HG02840 (cell line): ENCODE measurements around the gene TSPAN6.
A peak's percentile ranks its signal among the peaks of the same experiment; 100 is the strongest.

Experiments
- ATAC-seq: cut with Tn5 transposase; IDR thresholded peaks from one replicate; pipeline ENCODE4 v1.9.1; 2021; ENCODE audit warnings: mild to moderate bottlenecking, moderate library complexity, moderate number of reproducible peaks; ENCODE audit not compliant: unreplicated experiment, low FRiP score

The TSPAN6 gene

DNA sequence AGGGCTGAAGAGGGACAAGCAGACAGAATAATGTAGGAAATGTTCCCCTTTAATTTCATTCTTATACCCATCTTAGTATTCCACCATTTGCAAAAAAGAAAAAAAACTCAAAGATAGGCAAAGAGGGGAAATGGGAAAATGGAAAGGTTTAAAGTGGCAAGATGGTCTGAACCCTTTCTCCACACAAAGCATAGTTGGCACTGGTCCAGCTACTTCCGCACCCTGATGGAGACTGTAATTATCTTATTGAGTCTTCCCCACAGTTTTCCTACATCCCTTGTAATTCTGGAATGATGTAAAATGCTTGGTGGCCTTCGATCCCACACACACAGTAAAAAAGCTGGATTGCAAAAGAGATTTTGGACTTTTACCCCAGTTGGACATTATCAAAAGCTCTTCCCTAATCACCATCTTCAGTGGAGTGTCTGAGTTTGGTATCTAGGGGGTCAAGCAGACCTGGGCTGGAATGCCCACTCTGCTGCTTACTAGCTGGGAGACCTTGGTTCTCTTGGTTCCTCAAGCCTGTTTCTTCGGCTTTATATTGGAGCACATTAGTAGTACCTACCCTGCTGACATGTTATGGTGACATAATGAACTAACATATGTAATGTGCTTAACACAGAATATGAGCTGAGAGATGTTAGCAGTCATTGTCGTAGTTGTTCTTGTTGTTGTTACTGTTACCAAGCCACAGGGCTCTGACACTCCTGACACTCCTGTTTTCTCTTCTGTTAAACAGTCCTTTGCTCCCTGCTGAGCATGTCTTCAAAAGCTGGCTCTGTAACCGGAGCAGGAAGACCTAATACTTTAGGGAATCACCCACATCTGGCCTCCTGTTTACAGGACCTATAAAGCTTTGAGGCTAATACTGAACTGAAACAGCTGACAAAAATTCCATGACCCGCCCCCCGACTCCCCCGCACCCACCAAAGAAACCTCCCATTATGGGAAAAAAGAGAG is 12.1 kb upstream of the TSPAN6 start:
- no peak for ATAC-seq

- no peak for ATAC-seq
These were observed 11.1 kb upstream of the TSPAN6 start for GRCh38 chrX:100647739-100648138.

- ATAC-seq = no peak
These were observed 10.5 kb upstream of the TSPAN6 start for GRCh38 chrX:100647095-100647494.

GRCh38 chrX:100645106-100645505 is 8.5 kb upstream of the TSPAN6 start:
- no peak for ATAC-seq

- no peak for ATAC-seq
These were observed 7.6 kb upstream of the TSPAN6 start, which contains the start of gene SRPX2 for GRCh38 chrX:100643956-100644860. Gene SRPX2 (plus strand): TSS chrX:100644199. CDS start chrX:100646323, 2,124 bp downstream.

GRCh38 chrX:100643212-100643611 is 6.6 kb upstream of the TSPAN6 start:
- ATAC-seq = no peak

DNA sequence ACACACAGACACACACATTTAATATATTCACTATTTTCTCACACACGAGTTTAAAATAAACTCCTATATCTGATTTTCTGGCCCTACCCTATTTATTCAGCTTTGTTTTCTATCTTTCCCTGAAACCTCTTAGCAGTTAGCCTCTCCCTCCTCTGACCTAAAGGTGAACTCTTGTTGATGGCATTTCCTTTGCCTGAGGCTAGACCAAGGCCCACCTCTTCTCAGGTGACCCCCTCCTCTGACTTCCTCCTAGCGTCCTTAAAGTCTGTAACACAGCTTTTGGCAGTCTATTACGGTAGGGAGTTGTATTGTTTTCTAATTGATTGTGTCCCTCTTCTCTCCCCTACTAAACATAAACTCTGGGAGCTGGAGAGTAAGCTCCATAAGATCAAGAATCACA is 5.7 kb upstream of the TSPAN6 start:
- ATAC-seq = no peak

DNA sequence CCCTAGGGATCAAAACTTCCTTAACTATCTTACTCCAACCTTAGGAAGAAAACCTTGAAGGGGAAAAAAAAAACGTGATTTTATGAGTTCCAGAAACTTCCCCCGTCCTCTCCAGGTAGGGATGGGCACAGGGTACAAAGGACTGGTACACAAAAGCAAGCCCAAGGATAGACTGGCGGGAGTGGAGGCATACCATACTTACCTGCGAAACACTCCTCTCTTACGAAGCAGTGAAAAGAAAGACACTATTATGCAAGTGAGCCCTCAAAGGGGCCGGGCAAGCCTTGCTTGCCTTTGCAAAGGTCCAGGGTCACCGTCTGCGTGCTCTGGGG is 651 bp downstream of the TSPAN6 start:
- no peak for ATAC-seq

DNA sequence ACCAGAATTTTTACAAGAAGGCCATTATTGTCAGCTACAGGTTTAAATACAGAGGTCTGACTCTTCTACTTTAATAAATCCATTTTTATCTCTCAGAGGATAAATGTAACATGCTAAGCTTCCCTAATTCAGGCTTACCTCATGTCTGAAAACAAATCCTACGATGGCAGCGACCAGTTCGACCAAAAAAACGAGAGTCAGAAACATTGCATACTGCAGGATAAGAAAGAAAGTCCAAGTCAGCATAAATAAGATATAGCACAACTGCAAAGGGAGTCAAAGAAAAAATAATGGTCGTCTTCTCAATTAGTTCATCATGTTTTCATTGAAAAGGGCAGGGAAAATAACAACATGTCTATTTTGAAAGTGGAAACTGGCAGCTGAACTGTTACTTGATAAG is 1.6 kb downstream of the TSPAN6 start:
- ATAC-seq = no peak

- peak; percentile 84 for ATAC-seq
These were observed 10.6 kb downstream of the TSPAN6 start for GRCh38 chrX:100625985-100626491.

DNA sequence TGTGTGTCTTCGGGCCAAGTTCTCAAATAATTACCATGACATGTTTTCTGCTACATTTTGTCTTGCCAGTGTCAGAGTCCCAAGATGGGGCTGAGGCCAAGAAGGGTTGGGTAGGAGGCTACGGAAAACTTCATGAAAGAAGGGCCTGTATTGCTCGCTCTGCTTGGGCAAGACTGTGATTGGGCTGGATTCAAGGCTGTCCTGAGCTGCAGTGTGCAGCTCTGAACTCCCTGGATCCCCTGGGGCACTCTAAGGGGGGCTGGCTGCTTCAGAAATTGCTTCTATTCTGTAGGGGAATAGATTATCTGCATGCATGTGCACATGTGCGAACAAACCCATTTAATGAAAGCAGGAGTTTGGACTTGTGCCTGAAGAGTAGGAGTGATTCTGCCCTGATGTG is 13.6 kb downstream of the TSPAN6 start:
- no peak for ATAC-seq

GRCh38 chrX:100615005-100615404 is 21.6 kb downstream of the TSPAN6 start:
- peak; percentile 98 for ATAC-seq

DNA sequence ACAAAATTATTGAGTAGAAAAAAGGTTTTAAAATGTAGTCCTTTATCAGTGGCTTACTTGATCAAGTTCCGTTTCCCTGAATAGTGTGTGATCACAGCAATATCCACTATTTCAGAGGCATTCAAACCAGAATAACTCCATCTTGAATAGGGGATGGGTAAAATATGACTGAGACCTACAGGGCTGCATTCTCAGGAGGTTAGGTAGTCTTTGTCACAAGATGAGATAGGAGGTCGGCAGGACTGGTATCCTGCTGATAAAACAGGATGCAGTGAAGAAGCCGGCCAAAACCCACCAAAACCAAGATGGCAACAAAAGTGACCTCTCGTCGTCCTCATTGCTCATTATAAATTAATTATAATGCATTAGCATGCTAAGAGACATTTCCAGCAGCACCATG is 24.7 kb downstream of the TSPAN6 start:
- ATAC-seq = no peak

DNA sequence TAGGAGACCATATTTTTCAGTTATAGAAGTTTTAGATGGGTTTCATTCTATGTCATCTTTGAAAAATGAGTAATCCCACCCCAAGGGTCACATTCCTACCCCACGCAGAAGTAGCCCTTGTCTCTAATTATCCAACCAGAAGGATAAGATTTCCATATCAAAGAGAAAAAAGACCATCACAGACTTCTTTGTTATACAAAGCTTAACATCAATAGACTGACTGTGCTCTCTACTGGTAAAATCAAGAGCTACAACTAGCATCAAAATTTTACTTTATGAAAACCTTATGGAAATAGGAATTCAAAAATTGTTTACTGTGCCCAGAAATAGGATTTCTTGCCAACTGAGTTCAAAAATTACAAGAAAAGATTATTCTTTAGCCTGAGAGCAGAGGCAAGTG is 27.0 kb downstream of the TSPAN6 start:
- no peak for ATAC-seq

DNA sequence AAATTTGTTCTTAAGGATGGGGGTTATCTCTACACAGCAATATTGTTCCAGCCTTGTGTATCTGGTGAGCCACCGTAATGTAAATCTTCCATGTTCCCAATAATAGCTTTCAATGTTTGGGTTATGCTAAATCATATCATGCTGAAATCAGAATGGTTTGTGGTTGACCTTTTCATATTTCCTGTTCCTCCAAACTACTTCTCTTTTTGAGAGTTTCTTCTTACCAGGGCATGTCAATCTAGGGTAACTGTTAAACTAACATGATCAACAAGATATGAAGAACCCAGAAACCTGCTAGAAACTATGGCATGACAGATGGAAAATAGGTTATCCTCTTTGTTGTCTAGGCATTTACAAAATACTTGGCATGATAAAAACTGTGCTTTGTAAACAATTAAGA is 29.9 kb downstream of the TSPAN6 start:
- ATAC-seq = no peak

DNA sequence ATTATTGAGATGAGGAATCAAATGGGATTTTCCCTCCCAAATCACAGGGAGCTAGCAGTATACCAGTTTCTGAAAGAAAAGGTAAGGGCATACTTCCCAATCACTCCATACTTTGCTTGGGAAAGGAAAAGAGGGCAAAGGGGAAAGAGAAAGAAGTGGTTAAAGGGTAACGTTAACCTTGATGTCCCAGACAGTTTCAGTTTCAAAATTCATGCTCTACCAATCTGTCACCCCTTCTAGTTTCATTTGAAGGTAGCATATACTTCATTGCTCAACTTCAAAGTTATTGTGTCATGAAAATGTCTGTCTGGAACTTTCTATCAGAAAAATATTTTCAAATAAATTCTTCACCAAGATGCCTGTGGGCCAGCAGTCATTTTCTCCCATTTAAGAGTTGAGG is 35.8 kb downstream of the TSPAN6 start:
- no peak for ATAC-seq

GRCh38 chrX:100600340-100600739 is 36.3 kb downstream of the TSPAN6 start:
- no peak for ATAC-seq

DNA sequence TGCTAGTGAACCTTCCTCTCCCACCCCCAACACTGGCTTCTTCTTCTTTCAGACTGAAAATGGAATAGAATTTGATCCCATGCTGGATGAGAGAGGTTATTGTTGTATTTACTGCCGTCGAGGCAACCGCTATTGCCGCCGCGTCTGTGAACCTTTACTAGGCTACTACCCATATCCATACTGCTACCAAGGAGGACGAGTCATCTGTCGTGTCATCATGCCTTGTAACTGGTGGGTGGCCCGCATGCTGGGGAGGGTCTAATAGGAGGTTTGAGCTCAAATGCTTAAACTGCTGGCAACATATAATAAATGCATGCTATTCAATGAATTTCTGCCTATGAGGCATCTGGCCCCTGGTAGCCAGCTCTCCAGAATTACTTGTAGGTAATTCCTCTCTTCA is 37.1 kb downstream of the TSPAN6 start:
- ATAC-seq = no peak

DNA sequence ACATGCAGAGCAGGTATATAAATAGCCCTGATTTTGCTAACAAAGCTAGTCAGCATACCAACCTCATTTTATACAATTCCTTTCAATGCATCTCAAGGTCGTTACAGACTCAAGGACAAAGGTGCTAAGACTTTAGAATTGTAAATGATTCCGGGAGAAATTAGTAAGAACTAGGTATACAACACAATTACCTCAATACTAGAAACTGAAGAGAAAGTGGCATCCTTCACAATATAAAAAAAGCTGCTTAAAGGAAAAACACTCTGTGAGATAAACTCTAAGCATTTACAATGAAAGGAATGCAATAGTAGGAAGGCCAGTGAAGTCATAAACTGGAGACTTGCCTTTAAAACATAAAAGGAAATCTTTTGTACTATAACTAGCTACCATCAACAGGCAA is 40.0 kb downstream of the TSPAN6 start:
- no peak for ATAC-seq

- ATAC-seq = no peak
These were observed 43.0 kb downstream of the TSPAN6 start for GRCh38 chrX:100593581-100593980.

- ATAC-seq = no peak
These were observed 43.5 kb downstream of the TSPAN6 start for GRCh38 chrX:100593126-100593525.
